Kidney (tissue), 14 donors: ENCODE data around the gene ZNF326. TPM values are rescaled to one million over a fixed set of nuclear protein-coding genes. Genes with fewer than 3 reads are reported as not detected.
A peak's percentile ranks its signal among the peaks of the same experiment; 100 is the strongest.

ENCODE experiments used
- DNase-seq, 5 donors: peaks; one replicate each; pipeline ENCODE4 v3.0.0-alpha.2; 2013 to 2020
- FAIRE-seq: peaks from 2 replicates; lab custom pipeline; 2012; peaks lifted over from hg19 to GRCh38; lab: Jason Lieb, UNC
- H3K27ac ChIP-seq, 2 donors: one replicate each; pipeline ENCODE4 v1.7.0; 2013; ENCODE audit warnings: low read depth in 2 of 2, low read length in 2 of 2, inconsistent platforms in 1 of 2
- H3K27me3 ChIP-seq: one replicate; pipeline ENCODE4 v1.7.1; 2013; ENCODE audit warnings: low read length, inconsistent platforms; ENCODE audit not compliant: control insufficient read depth, insufficient read depth
- H3K36me3 ChIP-seq, 3 donors: one replicate each; pipeline versions ENCODE4 v1.7.0 to v1.7.1; 2013; ENCODE audit warnings: low read length in 3 of 3, control low read depth in 1 of 3, inconsistent platforms in 1 of 3; ENCODE audit not compliant: insufficient read depth in 3 of 3, control insufficient read depth in 2 of 3
- H3K4me1 ChIP-seq, 3 donors: one replicate each; pipeline versions ENCODE4 v1.7.0 to v1.7.1; 2013; ENCODE audit warnings: low read length in 3 of 3, inconsistent platforms in 1 of 3, low read depth in 1 of 3; ENCODE audit not compliant: control insufficient read depth in 2 of 3, insufficient read depth in 2 of 3
- H3K4me3 ChIP-seq, 3 donors: one replicate each; pipeline versions ENCODE4 v1.7.0 to v1.8.1; 2013; ENCODE audit warnings: low read length in 3 of 3, control low read depth in 1 of 3, inconsistent platforms in 1 of 3
- H3K9ac ChIP-seq, 3 donors: one replicate each; pipeline versions ENCODE4 v1.7.0 to v1.7.1; 2013; ENCODE audit warnings: low read length in 3 of 3, control low read depth in 1 of 3, inconsistent platforms in 1 of 3
- H3K9me3 ChIP-seq, 3 donors: one replicate each; pipeline versions ENCODE4 v1.7.0 to v1.7.1; 2013; ENCODE audit warnings: low read length in 3 of 3, control low read depth in 1 of 3, inconsistent platforms in 1 of 3; ENCODE audit not compliant: control insufficient read depth in 2 of 3, insufficient read depth in 1 of 3
- CTCF ChIP-seq: IDR thresholded peaks from 3 replicates; pipeline ENCODE4 v1.5.1; 2012; ENCODE audit warnings: mild to moderate bottlenecking, moderate library complexity, borderline replicate concordance; ENCODE audit not compliant: insufficient read depth; ENCODE audit errors: extremely low read depth
- intact Hi-C: fragments of 100-400 bp; cut with DNase I; formaldehyde crosslinking; loops from one replicate; pipeline ENCODE4 v1.11.1; 2022
- polyA plus RNA-seq: library from polyadenylated mRNA; stranded (reverse); fragments of 350-450 nt; fragmentation: Illumina TruSeq; extraction: RNeasy Lipid Tissue Mini Kit (QIAGEN cat#74804); gene quantifications from one replicate; pipeline ENCODE4 v1.2.3, GENCODE V29; 2014; ENCODE audit warnings: low read depth, low replicate concordance; ENCODE audit not compliant: insufficient read depth
- total RNA-seq: library from RNA; stranded (reverse); fragmentation: NEBNext Ultra II Directional; extraction: Animal tissue kit (Norgen Biotek cat#: 25700); gene quantifications from one replicate; pipeline ENCODE4 v1.2.1, GENCODE V29; 2021
- donor health status: control.
- donor health status: control.
- donor health status: control.
- donor health status: control.
- donor health status: control.
- donor health status: DM: yes; HTN: yes; CAD: no.
- donor health status: Normal renal cell carcinoma (clear cell type).

The ZNF326 gene
- total and polyA plus RNA-seq, 2 donors from 2014 or later = 10.6 to 25.6 TPM

GRCh38 chr1:89965193-89965768 is 29.6 kb upstream of the ZNF326 start:
- Histone ChIP-seq H3K4me3 (no peak overlapping the region), H3K27me3 (no peaks in the 10 kb centered on the region), H3K27ac (no peak overlapping the region), H3K9ac (no peak overlapping the region), H3K4me1 (no peaks in the 10 kb centered on the region), H3K36me3 (no peaks in the 10 kb centered on the region), H3K9me3 (no peaks in the 10 kb centered on the region)
- DNase-seq (peak in 1 of 5 donors; percentile 50), FAIRE-seq (no peak)
- TF ChIP-seq CTCF = no peak
- intact Hi-C loops = no loop called here

- Histone ChIP-seq H3K4me3 (no peak overlapping the region), H3K36me3 (no peaks in the 10 kb centered on the region), H3K9me3 (no peaks in the 10 kb centered on the region), H3K27me3 (no peaks in the 10 kb centered on the region), H3K9ac (no peak overlapping the region), H3K27ac (no peak overlapping the region), H3K4me1 (no peaks in the 10 kb centered on the region)
- intact Hi-C loops = no loop called here
- DNase-seq (no peak), FAIRE-seq (no peak)
- no peak for TF ChIP-seq CTCF
Observed at GRCh38 chr1:89966656-89967055, 28.3 kb upstream of the ZNF326 start.

GRCh38 chr1:89971600-89971999 is 23.3 kb upstream of the ZNF326 start:
- TF ChIP-seq CTCF = no peak
- FAIRE-seq (no peak), DNase-seq (no peak)
- H3K4me1 ChIP-seq = no peaks in the 10 kb centered on the region
- H3K9me3 ChIP-seq = no peaks in the 10 kb centered on the region
- intact Hi-C loops = no loop called here
- H3K27me3 ChIP-seq = no peaks in the 10 kb centered on the region
- H3K36me3 ChIP-seq = no peaks in the 10 kb centered on the region
- no peak overlapping the region for H3K27ac ChIP-seq
- no peak overlapping the region for H3K4me3 ChIP-seq
- H3K9ac ChIP-seq = no peak overlapping the region

- no peaks in the 10 kb centered on the region for H3K9me3 ChIP-seq
- H3K9ac ChIP-seq = no peak overlapping the region
- no peaks in the 10 kb centered on the region for H3K4me1 ChIP-seq
- DNase-seq (no peak), FAIRE-seq (no peak)
- H3K36me3 ChIP-seq = no peaks in the 10 kb centered on the region
- H3K27ac ChIP-seq = no peak overlapping the region
- intact Hi-C loops = no loop called here
- H3K4me3 ChIP-seq = no peak overlapping the region
- H3K27me3 ChIP-seq = no peaks in the 10 kb centered on the region
- TF ChIP-seq CTCF = no peak
Observed at GRCh38 chr1:89972024-89972423, 22.9 kb upstream of the ZNF326 start.
